ENCODE data around the gene GNGT2.

GNGT2 gene

GRCh38 chr17:49209061-49209571, 1.3 kb downstream of the GNGT2 start:
- no peaks in the 10 kb centered on the region for H4K20me1 ChIP-seq (ENCODE audit: insufficient read depth, low read length, poor library complexity, severe bottlenecking)
- no peak overlapping the region for H2AFZ ChIP-seq (ENCODE audit: low read length)
- H3K4me1 ChIP-seq (ENCODE audit: insufficient read depth, low read length, poor library complexity, severe bottlenecking): peaks cover 51% of the 10 kb centered on the region
- H3K9ac ChIP-seq (ENCODE audit: low read depth, low read length, poor library complexity, severe bottlenecking): peak overlapping the region; percentile 83
- H3K4me2 ChIP-seq (ENCODE audit: low read depth, low read length, poor library complexity, severe bottlenecking): peak overlapping the region; percentile 97
- no peaks in the 10 kb centered on the region for H3K27me3 ChIP-seq (ENCODE audit: insufficient read depth, low read length, poor library complexity, severe bottlenecking)
- no peaks in the 10 kb centered on the region for H3K9me2 ChIP-seq (replicated peaks; ENCODE audit: low read depth, low read length)
- no peaks in the 10 kb centered on the region for H3K36me3 ChIP-seq (ENCODE audit: insufficient read depth, low read length)
- TF ChIP-seq EZH2phosphoT487 (IDR thresholded peaks at IDR 0.05; ENCODE audit: borderline replicate concordance): no peak
- no peak for TF ChIP-seq CTCF (conservative IDR thresholded peaks at IDR 0.05; ENCODE audit: low read length)
- H3K9me3 ChIP-seq (ENCODE audit: insufficient read depth, low read depth, low read length): no peaks in the 10 kb centered on the region
- H3K4me3 ChIP-seq (ENCODE audit: low read length, poor library complexity, severe bottlenecking): peak overlapping the region; percentile 82
- H3K79me2 ChIP-seq (ENCODE audit: insufficient read depth, low read length): peaks cover 37% of the 10 kb centered on the region
- no peaks in the 10 kb centered on the region for H3F3A ChIP-seq (ENCODE audit: low read depth)

- Histone ChIP-seq H3K9ac (ENCODE audit: low read depth, low read length, poor library complexity, severe bottlenecking) (no peak overlapping the region), H3K27me3 (ENCODE audit: insufficient read depth, low read length, poor library complexity, severe bottlenecking) (no peaks in the 10 kb centered on the region), H2AFZ (ENCODE audit: low read length) (no peak overlapping the region)
These were observed 5.9 kb downstream of the GNGT2 start for GRCh38 chr17:49204516-49204915.

GRCh38 chr17:49203796-49204195, 6.6 kb downstream of the GNGT2 start:
- Histone ChIP-seq H3K79me2 (ENCODE audit: insufficient read depth, low read length) (no peaks in the 10 kb centered on the region), H2AFZ (ENCODE audit: low read length) (no peak overlapping the region), H3F3A (ENCODE audit: low read depth) (no peaks in the 10 kb centered on the region), H3K9me3 (ENCODE audit: insufficient read depth, low read depth, low read length) (no peaks in the 10 kb centered on the region), H3K4me2 (ENCODE audit: low read depth, low read length, poor library complexity, severe bottlenecking) (no peak overlapping the region), H3K4me3 (ENCODE audit: low read length, poor library complexity, severe bottlenecking) (no peak overlapping the region), H3K9ac (ENCODE audit: low read depth, low read length, poor library complexity, severe bottlenecking) (no peak overlapping the region), H4K20me1 (ENCODE audit: insufficient read depth, low read length, poor library complexity, severe bottlenecking) (no peaks in the 10 kb centered on the region), H3K36me3 (ENCODE audit: insufficient read depth, low read length) (no peaks in the 10 kb centered on the region), H3K27me3 (ENCODE audit: insufficient read depth, low read length, poor library complexity, severe bottlenecking) (no peaks in the 10 kb centered on the region), H3K9me2 (replicated peaks; ENCODE audit: low read depth, low read length) (no peaks in the 10 kb centered on the region), H3K4me1 (ENCODE audit: insufficient read depth, low read length, poor library complexity, severe bottlenecking) (peaks cover 6% of the 10 kb centered on the region)
- no peak for TF ChIP-seq EZH2phosphoT487 (IDR thresholded peaks at IDR 0.05; ENCODE audit: borderline replicate concordance)
- TF ChIP-seq CTCF (conservative IDR thresholded peaks at IDR 0.05; ENCODE audit: low read length): no peak

More at GRCh38 chr17:49204516-49204915, 5.9 kb downstream of the GNGT2 start:
- no peak for TF ChIP-seq CTCF (conservative IDR thresholded peaks at IDR 0.05; ENCODE audit: low read length)
- no peak for TF ChIP-seq EZH2phosphoT487 (IDR thresholded peaks at IDR 0.05; ENCODE audit: borderline replicate concordance)
- H3K4me2 ChIP-seq (ENCODE audit: low read depth, low read length, poor library complexity, severe bottlenecking): no peak overlapping the region
- H3K9me2 ChIP-seq (replicated peaks; ENCODE audit: low read depth, low read length): no peaks in the 10 kb centered on the region
- peaks cover 14% of the 10 kb centered on the region for H3K4me1 ChIP-seq (ENCODE audit: insufficient read depth, low read length, poor library complexity, severe bottlenecking)
- H3K36me3 ChIP-seq (ENCODE audit: insufficient read depth, low read length): no peaks in the 10 kb centered on the region
- no peaks in the 10 kb centered on the region for H4K20me1 ChIP-seq (ENCODE audit: insufficient read depth, low read length, poor library complexity, severe bottlenecking)
- H3F3A ChIP-seq (ENCODE audit: low read depth): no peaks in the 10 kb centered on the region
- H3K9me3 ChIP-seq (ENCODE audit: insufficient read depth, low read depth, low read length): no peaks in the 10 kb centered on the region
- H3K79me2 ChIP-seq (ENCODE audit: insufficient read depth, low read length): no peaks in the 10 kb centered on the region
- no peak overlapping the region for H3K4me3 ChIP-seq (ENCODE audit: low read length, poor library complexity, severe bottlenecking)

Measured in Loucy (cell line).